Skeletal muscle satellite cell (primary cell): ENCODE results near the gene DSCAM.

Experiments
- H3K27me3 ChIP-seq: 2 replicates; pipeline ENCODE4 v1.7.0; 2013; ENCODE audit warnings: low read length; ENCODE audit not compliant: control insufficient read depth, insufficient read depth
- H3K36me3 ChIP-seq: 2 replicates; pipeline ENCODE4 v1.7.0; 2013; ENCODE audit warnings: mild to moderate bottlenecking, control low read depth, low read length; ENCODE audit not compliant: insufficient read depth
- H3K4me1 ChIP-seq: 2 replicates; pipeline ENCODE4 v1.7.0; 2013; ENCODE audit warnings: low read length; ENCODE audit not compliant: control insufficient read depth, insufficient read depth
- H3K4me2 ChIP-seq: 2 replicates; pipeline ENCODE4 v1.7.0; 2013; ENCODE audit warnings: mild to moderate bottlenecking, low read length
- H3K4me3 ChIP-seq: 2 replicates; pipeline ENCODE4 v1.7.0; 2013; ENCODE audit warnings: low read length
- H3K9ac ChIP-seq: 2 replicates; pipeline ENCODE4 v1.7.0; 2013; ENCODE audit warnings: mild to moderate bottlenecking, low read depth, low read length, moderate library complexity
- H3K9me3 ChIP-seq: replicated peaks from 2 replicates; pipeline ENCODE4 v1.7.0; 2013; ENCODE audit warnings: mild to moderate bottlenecking, control low read depth, low read length

The DSCAM gene

DNA sequence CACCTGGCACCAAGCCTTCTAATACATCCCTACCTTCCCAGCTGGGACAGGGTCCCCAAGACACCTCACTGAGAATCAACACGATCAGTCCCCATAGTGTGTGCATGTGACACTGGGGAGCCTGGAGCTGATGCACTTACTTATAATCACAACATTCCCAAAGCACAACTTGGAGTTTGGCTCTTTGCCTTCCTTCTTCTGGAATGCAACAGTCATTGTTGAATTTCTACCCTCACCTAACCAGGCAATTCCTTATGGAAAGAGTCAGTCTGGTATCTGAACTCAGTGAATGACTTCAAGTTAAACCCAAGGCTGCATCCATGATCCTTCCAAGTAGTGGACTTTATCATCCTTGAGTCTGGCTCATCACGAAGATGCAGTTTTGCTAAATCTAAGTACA, 86.1 kb downstream of the DSCAM start:
- Histone ChIP-seq H3K27me3 (no peaks in the 10 kb centered on the region), H3K4me2 (no peak overlapping the region), H3K36me3 (no peaks in the 10 kb centered on the region), H3K9me3 (peaks cover 16% of the 10 kb centered on the region), H3K4me1 (no peaks in the 10 kb centered on the region), H3K9ac (no peak overlapping the region), H3K4me3 (no peak overlapping the region)

DNA sequence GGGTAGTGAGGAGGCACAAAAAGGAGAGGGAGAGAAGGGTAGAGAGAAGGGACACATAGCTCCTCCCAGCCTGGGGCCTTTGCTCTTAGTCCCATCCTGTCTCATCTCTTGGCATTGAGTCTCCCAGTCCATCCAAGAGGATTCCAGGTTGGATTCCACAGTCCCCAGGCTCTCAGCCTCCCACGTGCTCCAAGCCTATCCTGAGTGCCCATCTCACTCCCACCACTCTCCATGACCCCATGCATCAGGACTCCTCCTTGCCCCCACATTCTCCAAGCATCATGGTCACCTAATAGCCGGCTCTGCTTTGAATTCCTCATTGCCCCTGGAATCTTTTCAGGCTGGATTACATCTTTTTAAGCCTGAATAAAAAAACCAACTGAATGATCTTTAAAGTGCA, 87.9 kb downstream of the DSCAM start:
- Histone ChIP-seq H3K9ac (no peak overlapping the region), H3K36me3 (no peaks in the 10 kb centered on the region), H3K4me1 (no peaks in the 10 kb centered on the region), H3K4me3 (no peak overlapping the region), H3K9me3 (peaks cover 16% of the 10 kb centered on the region), H3K27me3 (no peaks in the 10 kb centered on the region), H3K4me2 (no peak overlapping the region)

DNA sequence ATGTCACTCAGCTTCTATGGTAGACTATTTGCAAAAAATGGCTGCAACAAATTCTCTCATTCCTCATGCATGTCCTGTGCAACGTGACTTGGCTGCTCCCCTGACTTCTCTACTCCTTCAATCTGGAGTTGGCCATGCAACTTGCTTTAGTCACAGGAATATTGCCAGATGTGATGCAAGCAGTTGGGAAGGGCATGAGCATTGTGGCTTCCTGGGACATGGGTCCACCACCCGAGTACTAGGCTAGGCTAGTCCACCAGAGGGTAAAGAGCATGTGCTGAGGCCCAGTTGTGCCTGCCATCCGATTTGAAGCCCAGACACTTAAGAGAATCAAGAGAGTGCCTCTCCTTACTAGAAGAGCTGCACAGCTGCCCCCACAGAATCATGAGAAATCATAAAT, 89.6 kb downstream of the DSCAM start:
- no peaks in the 10 kb centered on the region for H3K27me3 ChIP-seq
- no peak overlapping the region for H3K4me2 ChIP-seq
- H3K4me1 ChIP-seq: no peaks in the 10 kb centered on the region
- no peak overlapping the region for H3K9ac ChIP-seq
- peaks cover 16% of the 10 kb centered on the region for H3K9me3 ChIP-seq
- H3K4me3 ChIP-seq: no peak overlapping the region
- H3K36me3 ChIP-seq: no peaks in the 10 kb centered on the region

DNA sequence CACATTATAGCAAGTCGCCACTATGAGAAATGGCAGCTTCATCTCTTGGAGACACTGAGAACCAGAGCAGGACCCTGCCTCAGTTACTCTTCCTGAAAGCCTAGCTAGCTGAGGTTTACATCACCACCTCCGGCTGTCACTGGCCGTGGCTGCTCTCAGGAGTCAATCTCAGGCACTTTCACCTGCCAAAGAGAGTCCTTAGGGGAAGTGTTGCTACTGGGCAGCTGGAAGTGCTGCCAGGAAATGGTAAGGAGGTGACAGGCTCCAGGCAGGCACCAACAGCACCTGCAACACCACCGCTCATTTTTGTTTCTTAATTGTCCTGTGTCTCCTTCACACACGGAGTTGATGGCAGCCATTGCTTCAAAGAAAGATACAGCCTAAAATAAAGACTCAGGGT, 92.5 kb downstream of the DSCAM start:
- Histone ChIP-seq H3K4me2 (no peak overlapping the region), H3K4me3 (no peak overlapping the region), H3K9ac (no peak overlapping the region), H3K9me3 (peaks cover 16% of the 10 kb centered on the region), H3K27me3 (no peaks in the 10 kb centered on the region), H3K4me1 (no peaks in the 10 kb centered on the region), H3K36me3 (no peaks in the 10 kb centered on the region)

DNA sequence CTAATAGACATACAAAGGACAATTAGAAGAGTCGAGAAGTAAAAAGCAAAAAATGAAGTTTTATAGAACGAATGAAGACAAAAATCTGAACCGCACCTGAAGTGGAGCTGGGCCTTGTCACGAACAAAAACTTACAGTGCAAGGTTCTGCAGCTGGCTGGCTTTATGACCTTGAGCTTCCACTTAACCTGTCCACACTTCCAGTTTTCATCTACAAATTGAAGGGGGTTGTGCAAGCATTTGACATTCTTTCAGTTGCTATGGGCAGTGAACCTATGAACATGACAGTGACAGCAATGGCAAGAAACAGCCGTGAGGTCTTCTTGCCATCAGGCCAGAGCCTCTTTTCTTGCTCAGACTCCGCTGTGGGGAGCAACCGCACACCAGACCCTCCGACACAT, 93.2 kb downstream of the DSCAM start:
- H3K4me2 ChIP-seq: no peak overlapping the region
- peaks cover 16% of the 10 kb centered on the region for H3K9me3 ChIP-seq
- no peaks in the 10 kb centered on the region for H3K36me3 ChIP-seq
- H3K9ac ChIP-seq: no peak overlapping the region
- H3K27me3 ChIP-seq: no peaks in the 10 kb centered on the region
- H3K4me3 ChIP-seq: no peak overlapping the region
- H3K4me1 ChIP-seq: no peaks in the 10 kb centered on the region

DNA sequence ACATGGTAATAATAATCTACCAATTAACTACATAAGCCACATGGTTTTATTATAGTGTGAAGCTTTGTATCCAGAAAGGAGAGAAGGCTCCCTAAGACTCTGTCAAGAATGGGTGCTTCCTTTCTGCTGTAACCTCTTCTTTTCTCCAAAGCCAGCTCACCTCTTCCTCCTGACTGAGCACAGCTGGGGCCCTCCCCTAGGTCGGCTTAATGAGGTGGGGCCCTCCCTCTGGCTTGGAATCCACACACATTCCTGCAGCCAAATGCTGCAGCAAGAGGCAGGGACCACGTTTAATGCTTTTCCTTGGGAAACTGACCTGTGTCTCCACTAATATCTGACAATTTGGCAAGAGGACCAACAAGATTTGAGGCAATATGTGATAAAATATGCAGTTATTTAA, 94.8 kb downstream of the DSCAM start:
- no peak overlapping the region for H3K9ac ChIP-seq
- H3K4me3 ChIP-seq: no peak overlapping the region
- H3K36me3 ChIP-seq: no peaks in the 10 kb centered on the region

DNA sequence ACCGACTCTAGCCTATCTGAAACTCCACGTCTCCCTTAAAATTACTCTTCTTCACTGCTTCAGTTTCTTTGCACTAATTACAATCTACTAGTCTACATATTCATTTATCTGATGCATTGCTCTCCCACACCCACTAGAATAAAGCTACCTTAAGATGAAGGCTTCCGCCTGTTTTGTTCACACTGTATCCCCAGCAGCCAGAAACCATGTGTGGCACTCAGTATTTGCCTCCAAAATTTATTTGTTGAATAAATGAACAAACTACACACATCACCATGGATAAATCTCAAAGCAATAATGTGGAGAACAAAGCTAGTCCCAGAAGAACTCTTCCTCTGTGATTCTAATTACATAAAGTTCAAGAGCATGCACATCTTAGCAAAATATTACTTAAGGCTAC, 95.7 kb downstream of the DSCAM start:
- peaks cover 9% of the 10 kb centered on the region for H3K9me3 ChIP-seq
- no peaks in the 10 kb centered on the region for H3K27me3 ChIP-seq
- H3K4me2 ChIP-seq: no peak overlapping the region
- H3K36me3 ChIP-seq: no peaks in the 10 kb centered on the region
- H3K4me3 ChIP-seq: no peak overlapping the region
- no peaks in the 10 kb centered on the region for H3K4me1 ChIP-seq
- H3K9ac ChIP-seq: no peak overlapping the region

More for the DNA sequence above, 94.8 kb downstream of the DSCAM start:
- no peaks in the 10 kb centered on the region for H3K27me3 ChIP-seq
- H3K9me3 ChIP-seq: peaks cover 9% of the 10 kb centered on the region
- no peaks in the 10 kb centered on the region for H3K4me1 ChIP-seq
- H3K4me2 ChIP-seq: no peak overlapping the region

DNA sequence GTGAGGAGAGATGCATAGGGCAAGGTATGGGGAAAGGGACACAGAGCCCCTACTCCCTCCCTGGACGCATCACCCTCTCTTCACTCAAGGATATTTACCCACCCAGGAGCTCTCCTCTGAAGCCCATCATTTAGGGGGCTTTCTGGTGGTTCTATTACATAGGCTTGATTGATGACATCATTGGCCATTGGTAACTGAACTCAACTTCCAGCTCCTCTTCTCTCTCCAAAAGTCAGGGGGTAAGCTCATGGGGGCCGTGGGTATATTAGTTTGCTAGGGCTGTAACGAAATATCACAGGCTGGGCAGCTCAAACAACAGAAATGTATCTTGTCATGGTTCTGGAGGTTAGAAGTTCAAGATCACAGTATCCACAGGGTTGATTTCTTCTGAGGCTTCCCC, 110.8 kb downstream of the DSCAM start:
- no peaks in the 10 kb centered on the region for H3K36me3 ChIP-seq
- H3K9me3 ChIP-seq: peaks cover 8% of the 10 kb centered on the region
- H3K27me3 ChIP-seq: no peaks in the 10 kb centered on the region
- H3K4me3 ChIP-seq: no peak overlapping the region
- H3K4me2 ChIP-seq: no peak overlapping the region
- no peak overlapping the region for H3K9ac ChIP-seq
- H3K4me1 ChIP-seq: no peaks in the 10 kb centered on the region

DNA sequence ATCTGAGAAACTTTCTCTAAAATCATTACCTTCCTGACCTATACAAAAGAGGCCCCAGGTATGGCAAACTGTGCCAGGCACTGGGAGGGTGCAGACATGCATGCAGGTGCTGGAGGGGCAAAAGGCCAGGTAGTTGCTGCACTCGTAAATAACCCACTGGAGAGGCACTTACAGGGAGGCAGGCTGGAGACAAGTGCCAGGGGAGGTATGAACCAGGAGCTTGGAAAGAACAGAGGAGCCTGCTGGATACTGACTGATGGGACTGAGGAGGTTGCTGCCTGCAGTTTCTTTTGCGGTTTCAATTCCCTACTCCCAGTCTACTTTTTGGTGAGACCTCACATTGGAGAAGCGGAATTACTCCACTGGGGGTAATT, 113.9 kb downstream of the DSCAM start:
- Histone ChIP-seq H3K4me1 (no peaks in the 10 kb centered on the region), H3K4me3 (no peak overlapping the region), H3K27me3 (no peaks in the 10 kb centered on the region), H3K9me3 (no peaks in the 10 kb centered on the region), H3K9ac (no peak overlapping the region), H3K36me3 (no peaks in the 10 kb centered on the region), H3K4me2 (no peak overlapping the region)

DNA sequence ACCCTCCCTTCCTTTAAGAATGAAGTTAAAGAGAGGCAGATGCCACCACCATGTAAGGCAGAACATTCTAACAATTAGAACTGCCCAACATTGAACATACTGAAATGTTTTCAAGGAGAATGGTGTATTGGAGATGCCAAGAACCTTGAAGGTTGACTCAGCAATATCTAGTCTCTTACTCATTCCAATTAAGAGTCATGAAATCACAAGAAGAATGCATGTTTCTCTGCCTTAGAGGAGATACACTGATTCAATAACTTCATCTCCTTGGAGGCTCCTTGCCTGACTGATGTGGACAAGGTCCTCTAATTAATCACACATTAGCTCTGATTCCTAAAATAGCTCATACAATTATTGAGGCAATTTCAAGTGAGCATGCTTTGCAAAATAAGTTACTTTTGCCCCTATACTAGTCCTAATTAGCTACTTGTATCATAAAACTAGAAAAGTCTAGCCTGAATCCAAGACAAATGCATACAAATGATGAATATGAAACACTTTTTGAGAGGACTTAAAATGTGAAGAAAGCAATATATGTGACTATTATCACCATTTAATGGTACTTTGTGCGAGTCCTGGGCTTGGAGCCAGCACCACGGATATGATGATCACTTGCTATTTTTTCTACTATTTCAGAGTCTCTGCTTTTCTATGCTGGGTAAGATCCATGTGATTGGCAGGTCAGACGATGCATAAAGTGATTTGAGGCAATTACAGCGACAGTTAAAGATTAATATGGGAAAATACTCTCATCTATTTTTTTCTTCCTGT, 114.5 kb downstream of the DSCAM start:
- Histone ChIP-seq H3K36me3 (no peaks in the 10 kb centered on the region), H3K4me1 (no peaks in the 10 kb centered on the region), H3K4me3 (no peak overlapping the region), H3K9me3 (no peaks in the 10 kb centered on the region), H3K27me3 (no peaks in the 10 kb centered on the region), H3K9ac (no peak overlapping the region), H3K4me2 (no peak overlapping the region)

DNA sequence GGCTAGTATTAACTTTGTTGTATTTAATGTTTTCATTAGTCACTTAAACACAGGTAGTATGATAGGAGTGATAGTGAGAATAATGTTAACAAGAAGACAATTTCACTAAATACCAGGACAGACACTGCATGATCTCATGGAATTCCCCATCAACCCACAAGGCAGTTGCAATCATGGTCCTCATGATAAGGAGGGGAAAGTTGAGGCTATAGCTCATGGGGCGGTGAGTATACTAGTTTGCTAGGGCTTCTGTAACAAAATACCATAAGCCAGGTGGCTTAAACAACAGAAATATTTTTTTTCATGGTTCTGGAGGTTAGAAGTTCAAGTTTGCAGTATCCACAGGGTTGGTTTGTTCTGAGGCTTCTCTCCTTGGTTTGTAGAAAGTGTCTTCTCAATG, 115.8 kb downstream of the DSCAM start:
- no peaks in the 10 kb centered on the region for H3K27me3 ChIP-seq
- H3K9ac ChIP-seq: no peak overlapping the region
- H3K4me3 ChIP-seq: no peak overlapping the region
- no peaks in the 10 kb centered on the region for H3K4me1 ChIP-seq
- no peak overlapping the region for H3K4me2 ChIP-seq
- peaks cover 5% of the 10 kb centered on the region for H3K9me3 ChIP-seq
- H3K36me3 ChIP-seq: no peaks in the 10 kb centered on the region

DNA sequence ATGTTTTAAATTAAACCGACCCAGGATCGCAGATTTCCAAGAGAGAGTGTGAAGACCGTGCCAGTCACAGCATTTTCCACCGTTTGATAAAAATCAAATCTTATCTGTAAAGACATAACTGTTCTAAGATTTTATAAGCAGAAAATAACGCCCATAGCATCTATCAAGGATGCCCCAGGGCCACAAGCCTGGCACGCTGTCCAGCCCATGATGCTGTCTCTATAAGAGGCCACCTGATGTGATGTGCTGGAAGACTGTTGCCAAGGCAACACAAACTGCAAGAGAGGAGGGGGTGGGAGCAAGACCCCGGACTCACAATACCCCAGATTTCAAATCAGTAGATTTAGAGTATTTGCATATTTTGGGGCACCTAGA, 116.5 kb downstream of the DSCAM start:
- Histone ChIP-seq H3K4me1 (no peaks in the 10 kb centered on the region), H3K36me3 (no peaks in the 10 kb centered on the region), H3K9me3 (peaks cover 5% of the 10 kb centered on the region), H3K4me2 (no peak overlapping the region), H3K4me3 (no peak overlapping the region), H3K27me3 (no peaks in the 10 kb centered on the region), H3K9ac (no peak overlapping the region)
